ENCODE data around the gene TRIM63.

DNA sequence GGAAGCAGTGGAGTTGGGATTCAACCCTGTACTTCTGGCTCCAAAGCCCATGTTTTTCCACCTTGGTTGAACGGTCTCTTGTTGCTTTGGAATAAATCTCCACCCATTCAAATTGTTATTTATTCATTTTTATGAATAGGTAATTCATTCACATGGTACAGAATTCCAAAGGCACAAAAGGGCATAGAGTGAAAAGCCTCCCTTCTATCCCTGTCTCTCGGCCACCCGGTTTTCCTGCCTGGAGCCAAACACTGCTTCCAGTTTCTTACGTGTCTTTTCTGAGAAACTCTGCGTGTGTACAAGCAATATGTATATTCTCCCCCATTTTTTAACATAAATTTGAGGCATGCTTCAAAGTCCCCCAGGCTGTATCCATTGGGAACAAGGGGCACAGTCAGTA, 41.9 kb downstream of the TRIM63 start:
- TF ChIP-seq, protein P1, sequence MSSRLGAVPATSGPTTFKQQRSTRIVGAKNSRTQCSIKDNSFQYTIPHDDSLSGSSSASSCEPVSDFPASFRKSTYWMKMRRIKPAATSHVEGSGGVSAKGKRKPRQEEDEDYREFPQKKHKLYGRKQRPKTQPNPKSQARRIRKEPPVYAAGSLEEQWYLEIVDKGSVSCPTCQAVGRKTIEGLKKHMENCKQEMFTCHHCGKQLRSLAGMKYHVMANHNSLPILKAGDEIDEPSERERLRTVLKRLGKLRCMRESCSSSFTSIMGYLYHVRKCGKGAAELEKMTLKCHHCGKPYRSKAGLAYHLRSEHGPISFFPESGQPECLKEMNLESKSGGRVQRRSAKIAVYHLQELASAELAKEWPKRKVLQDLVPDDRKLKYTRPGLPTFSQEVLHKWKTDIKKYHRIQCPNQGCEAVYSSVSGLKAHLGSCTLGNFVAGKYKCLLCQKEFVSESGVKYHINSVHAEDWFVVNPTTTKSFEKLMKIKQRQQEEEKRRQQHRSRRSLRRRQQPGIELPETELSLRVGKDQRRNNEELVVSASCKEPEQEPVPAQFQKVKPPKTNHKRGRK (CRISPR knock-in tag; IDR thresholded peaks at IDR 0.05), result no peak
- TF ChIP-seq KDM1A (CRISPR knock-in tag; IDR thresholded peaks at IDR 0.05) (no peak), HNRNPK (IDR thresholded peaks at IDR 0.05; ENCODE audit: low read depth, low read length, poor library complexity, severe bottlenecking) (no peak), ZNF3 (CRISPR knock-in tag; IDR thresholded peaks at IDR 0.05) (no peak), CREB1 (IDR thresholded peaks at IDR 0.05) (no peak), CREB1 (CRISPR knock-in tag; IDR thresholded peaks at IDR 0.05) (no peak)
